Measurements from ENCODE around the gene ITK. TPM values are rescaled to one million over a fixed set of nuclear protein-coding genes. Genes with fewer than 3 reads are reported as not detected.

ITK gene
- total and polyA plus RNA-seq, 4 donors: 0.35 to 1.5 (median 0.43) TPM

DNA sequence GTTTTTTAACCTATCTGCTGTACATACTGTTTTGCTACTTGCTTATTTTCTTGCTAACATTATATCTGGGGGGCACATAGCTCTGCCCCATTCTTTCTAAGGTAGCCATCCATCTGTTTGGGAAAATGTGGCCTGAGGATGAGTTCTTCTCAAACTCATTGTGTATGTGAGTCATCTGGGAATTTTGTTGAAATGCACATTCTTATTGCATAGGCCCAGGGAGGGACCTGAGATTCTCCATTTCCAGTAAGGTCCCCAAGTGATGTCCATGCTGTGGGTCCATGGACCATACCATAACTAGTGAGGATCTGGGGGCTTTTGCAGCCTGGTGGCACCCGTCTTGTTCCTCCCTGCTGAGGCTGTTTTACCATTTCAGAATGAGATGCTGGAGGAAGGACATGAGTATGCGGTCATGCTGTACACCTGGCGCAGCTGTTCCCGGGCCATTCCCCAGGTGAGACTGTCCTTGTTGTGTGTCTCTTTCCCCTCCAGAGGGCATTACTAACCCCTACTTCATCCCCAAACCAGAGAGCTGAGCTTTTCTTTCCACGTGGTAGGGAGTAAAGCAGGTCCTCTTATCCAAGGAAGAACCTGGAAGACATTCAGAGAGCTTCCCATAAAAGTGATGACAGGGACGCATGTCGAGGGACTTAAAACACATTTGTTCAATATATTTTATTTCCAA, 113.9 kb downstream of the ITK start:
- Histone ChIP-seq H3K4me3 (ENCODE audit: low read depth in 1 of 3, low read length in 3 of 3) (no peak overlapping the region), H3K4me1 (ENCODE audit: control insufficient read depth in 4 of 4, insufficient read depth in 4 of 4, low read length in 3 of 4) (peaks cover 0 to 17% (median 10%) of the 10 kb centered on the region in 4 donors), H3K9me3 (ENCODE audit: control insufficient read depth in 4 of 4, low read length in 3 of 4) (no peaks in the 10 kb centered on the region), H3K27me3 (ENCODE audit: control insufficient read depth in 4 of 4, insufficient read depth in 4 of 4, low read length in 3 of 4) (no peaks in the 10 kb centered on the region), H3K9ac (ENCODE audit: low read depth in 1 of 2, low read length in 2 of 2) (no peak overlapping the region), H3K36me3 (ENCODE audit: control insufficient read depth in 4 of 4, insufficient read depth in 3 of 4, low read depth in 1 of 4, low read length in 3 of 4) (no peaks in the 10 kb centered on the region), H3K27ac (ENCODE audit: low read depth in 1 of 2, low read length in 2 of 2) (no peak overlapping the region)
- TF ChIP-seq NR2F2 (IDR thresholded peaks at IDR 0.05) (no peak), CTCF (IDR thresholded peaks at IDR 0.05; ENCODE audit: low read depth, low read length, missing input control) (peak; percentile 16), EGR1 (IDR thresholded peaks at IDR 0.05; ENCODE audit: low read depth in 2 of 2) (no peak), HNF4G (IDR thresholded peaks at IDR 0.05) (no peak), RAD21 (IDR thresholded peaks at IDR 0.05) (peak; percentile 56 to 76), HNF4A (conservative IDR thresholded peaks at IDR 0.05) (no peak), JUND (IDR thresholded peaks at IDR 0.05) (no peak)
- TF ChIP-seq, protein P1, sequence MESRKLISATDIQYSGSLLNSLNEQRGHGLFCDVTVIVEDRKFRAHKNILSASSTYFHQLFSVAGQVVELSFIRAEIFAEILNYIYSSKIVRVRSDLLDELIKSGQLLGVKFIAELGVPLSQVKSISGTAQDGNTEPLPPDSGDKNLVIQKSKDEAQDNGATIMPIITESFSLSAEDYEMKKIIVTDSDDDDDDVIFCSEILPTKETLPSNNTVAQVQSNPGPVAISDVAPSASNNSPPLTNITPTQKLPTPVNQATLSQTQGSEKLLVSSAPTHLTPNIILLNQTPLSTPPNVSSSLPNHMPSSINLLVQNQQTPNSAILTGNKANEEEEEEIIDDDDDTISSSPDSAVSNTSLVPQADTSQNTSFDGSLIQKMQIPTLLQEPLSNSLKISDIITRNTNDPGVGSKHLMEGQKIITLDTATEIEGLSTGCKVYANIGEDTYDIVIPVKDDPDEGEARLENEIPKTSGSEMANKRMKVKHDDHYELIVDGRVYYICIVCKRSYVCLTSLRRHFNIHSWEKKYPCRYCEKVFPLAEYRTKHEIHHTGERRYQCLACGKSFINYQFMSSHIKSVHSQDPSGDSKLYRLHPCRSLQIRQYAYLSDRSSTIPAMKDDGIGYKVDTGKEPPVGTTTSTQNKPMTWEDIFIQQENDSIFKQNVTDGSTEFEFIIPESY (IDR thresholded peaks at IDR 0.05): no peak
- DNase-seq (ENCODE audit: low spot score): no peak
- WGBS: 87% methylated on average over 7 of the region's 7 CpGs

GRCh38 chr5:157295247-157295646, 114.6 kb downstream of the ITK start:
- H3K27ac ChIP-seq (ENCODE audit: low read depth in 1 of 2, low read length in 2 of 2): no peak overlapping the region
- H3K4me1 ChIP-seq (ENCODE audit: control insufficient read depth in 4 of 4, insufficient read depth in 4 of 4, low read length in 3 of 4): peaks cover 0 to 12% (median 8%) of the 10 kb centered on the region in 4 donors
- H3K4me3 ChIP-seq (ENCODE audit: low read depth in 1 of 3, low read length in 3 of 3): no peak overlapping the region
- no peaks in the 10 kb centered on the region for H3K27me3 ChIP-seq (ENCODE audit: control insufficient read depth in 4 of 4, insufficient read depth in 4 of 4, low read length in 3 of 4)
- H3K9ac ChIP-seq (ENCODE audit: low read depth in 1 of 2, low read length in 2 of 2): no peak overlapping the region
- no peaks in the 10 kb centered on the region for H3K36me3 ChIP-seq (ENCODE audit: control insufficient read depth in 4 of 4, insufficient read depth in 3 of 4, low read depth in 1 of 4, low read length in 3 of 4)
- TF ChIP-seq HNF4A (conservative IDR thresholded peaks at IDR 0.05) (no peak), HNF4G (IDR thresholded peaks at IDR 0.05) (no peak), JUND (IDR thresholded peaks at IDR 0.05) (no peak), EGR1 (IDR thresholded peaks at IDR 0.05; ENCODE audit: low read depth in 2 of 2) (no peak), NR2F2 (IDR thresholded peaks at IDR 0.05) (no peak), SP1 (IDR thresholded peaks at IDR 0.05) (no peak), RXRA (IDR thresholded peaks at IDR 0.05) (no peak), CTCF (IDR thresholded peaks at IDR 0.05; ENCODE audit: low read depth, low read length, missing input control) (no peak), REST (IDR thresholded peaks at IDR 0.05) (no peak), YY1 (IDR thresholded peaks at IDR 0.05) (no peak), ATF3 (IDR thresholded peaks at IDR 0.05) (no peak), RAD21 (IDR thresholded peaks at IDR 0.05) (no peak), FOXA2 (IDR thresholded peaks at IDR 0.05) (no peak), FOXA1 (IDR thresholded peaks at IDR 0.05) (no peak), TAF1 (conservative IDR thresholded peaks at IDR 0.05) (no peak), GABPA (IDR thresholded peaks at IDR 0.05 in 1 of 2, conservative IDR thresholded peaks at IDR 0.05 in 1 of 2) (no peak)
- TF ChIP-seq, protein P2, sequence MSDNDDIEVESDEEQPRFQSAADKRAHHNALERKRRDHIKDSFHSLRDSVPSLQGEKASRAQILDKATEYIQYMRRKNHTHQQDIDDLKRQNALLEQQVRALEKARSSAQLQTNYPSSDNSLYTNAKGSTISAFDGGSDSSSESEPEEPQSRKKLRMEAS (IDR thresholded peaks at IDR 0.05): no peak
- TF ChIP-seq, protein P1 (IDR thresholded peaks at IDR 0.05): no peak
- no peak for DNase-seq (ENCODE audit: low spot score)
- 76% methylated on average over 1 of the region's 1 CpG for WGBS
- no peaks in the 10 kb centered on the region for H3K9me3 ChIP-seq (ENCODE audit: control insufficient read depth in 4 of 4, low read length in 3 of 4)
